ENCODE results near the gene ZNF284.

The ZNF284 gene

GRCh38 chr19:44071824-44072542 lies at the start of gene ZNF284:
TSS of gene ZNF284 (plus strand) at chr19:44072159. CDS start at chr19:44076390, 4,231 bp downstream.
- DNase-seq (ENCODE audit: extremely low read depth in 1 of 2, low read depth in 1 of 2), result peak; percentile 63 to 65

GRCh38 chr19:44024900-44025216 lies 47.1 kb upstream of the ZNF284 start:
- no peak for DNase-seq (ENCODE audit: extremely low read depth in 1 of 2, low read depth in 1 of 2)

- DNase-seq (ENCODE audit: extremely low read depth in 1 of 2, low read depth in 1 of 2), result peak; percentile 54 to 59
Measured at GRCh38 chr19:44025217-44025936, 46.6 kb upstream of the ZNF284 start, which contains the start of gene ZNF222. TSS of gene ZNF222 (plus strand) at chr19:44025379. CDS start at chr19:44025437, 58 bp downstream.

GRCh38 chr19:44026622-44027021 lies 45.3 kb upstream of the ZNF284 start:
- DNase-seq (ENCODE audit: extremely low read depth in 1 of 2, low read depth in 1 of 2), result no peak

GRCh38 chr19:44032001-44032610 lies 39.9 kb upstream of the ZNF284 start:
- DNase-seq (ENCODE audit: extremely low read depth in 1 of 2, low read depth in 1 of 2), result no peak

GRCh38 chr19:44042147-44042546 lies 29.8 kb upstream of the ZNF284 start:
- DNase-seq (ENCODE audit: extremely low read depth in 1 of 2, low read depth in 1 of 2), result no peak

GRCh38 chr19:44050740-44051649 lies 21.0 kb upstream of the ZNF284 start:
- DNase-seq (ENCODE audit: extremely low read depth in 1 of 2, low read depth in 1 of 2), result no peak

- peak; percentile 27 to 38 for DNase-seq (ENCODE audit: extremely low read depth in 1 of 2, low read depth in 1 of 2)
Measured at GRCh38 chr19:44051650-44052402, 20.1 kb upstream of the ZNF284 start, which contains the start of gene ZNF223. TSS of gene ZNF223 (plus strand) at chr19:44052036. CDS start at chr19:44055177, 3,141 bp downstream.

GRCh38 chr19:44055870-44056269 lies 16.1 kb upstream of the ZNF284 start:
- no peak for DNase-seq (ENCODE audit: extremely low read depth in 1 of 2, low read depth in 1 of 2)

GRCh38 chr19:44059229-44059628 lies 12.7 kb upstream of the ZNF284 start:
- no peak for DNase-seq (ENCODE audit: extremely low read depth in 1 of 2, low read depth in 1 of 2)

GRCh38 chr19:44061038-44061437 lies 10.9 kb upstream of the ZNF284 start:
- DNase-seq (ENCODE audit: extremely low read depth in 1 of 2, low read depth in 1 of 2), result no peak

GRCh38 chr19:44066305-44066704 lies 5.7 kb upstream of the ZNF284 start:
- no peak for DNase-seq (ENCODE audit: extremely low read depth in 1 of 2, low read depth in 1 of 2)

- no peak for DNase-seq (ENCODE audit: extremely low read depth in 1 of 2, low read depth in 1 of 2)
Measured at GRCh38 chr19:44069415-44069814, 2.5 kb upstream of the ZNF284 start.

GRCh38 chr19:44072543-44073401 lies 813 bp downstream of the ZNF284 start:
- DNase-seq (ENCODE audit: extremely low read depth in 1 of 2, low read depth in 1 of 2), result no peak

GRCh38 chr19:44076325-44076724 lies 4.4 kb downstream of the ZNF284 start:
- DNase-seq (ENCODE audit: extremely low read depth in 1 of 2, low read depth in 1 of 2), result no peak

- DNase-seq (ENCODE audit: extremely low read depth in 1 of 2, low read depth in 1 of 2), result no peak
Measured at GRCh38 chr19:44092108-44092507, 20.1 kb downstream of the ZNF284 start.

- peak; percentile 53 to 67 for DNase-seq (ENCODE audit: extremely low read depth in 1 of 2, low read depth in 1 of 2)
Measured at GRCh38 chr19:44093931-44094765, 22.2 kb downstream of the ZNF284 start, which contains the start of gene ZNF224. TSS of gene ZNF224 (plus strand) at chr19:44094361. CDS start at chr19:44097874, 3,513 bp downstream.

- no peak for DNase-seq (ENCODE audit: extremely low read depth in 1 of 2, low read depth in 1 of 2)
Measured at GRCh38 chr19:44107751-44108150, 35.8 kb downstream of the ZNF284 start.
